M059J (cell line): ENCODE results near the gene UBAC2. TPM values are rescaled to one million over a fixed set of nuclear protein-coding genes. Genes with fewer than 3 reads are reported as not detected.

Experiments
- DNase-seq: peaks from one replicate; pipeline ENCODE4 v3.0.0-alpha.2; 2012; ENCODE audit warnings: low read depth
- total RNA-seq: library from RNA; depleted of rRNA; stranded (reverse); fragments of >200 nt; shearing (Covaris generic); gene quantifications from 2 replicates; pipeline ENCODE4 v1.2.3, GENCODE V29; 2014

UBAC2 gene
- total RNA-seq, 1 experiment from 2014 or later, result 61.5 TPM

DNA sequence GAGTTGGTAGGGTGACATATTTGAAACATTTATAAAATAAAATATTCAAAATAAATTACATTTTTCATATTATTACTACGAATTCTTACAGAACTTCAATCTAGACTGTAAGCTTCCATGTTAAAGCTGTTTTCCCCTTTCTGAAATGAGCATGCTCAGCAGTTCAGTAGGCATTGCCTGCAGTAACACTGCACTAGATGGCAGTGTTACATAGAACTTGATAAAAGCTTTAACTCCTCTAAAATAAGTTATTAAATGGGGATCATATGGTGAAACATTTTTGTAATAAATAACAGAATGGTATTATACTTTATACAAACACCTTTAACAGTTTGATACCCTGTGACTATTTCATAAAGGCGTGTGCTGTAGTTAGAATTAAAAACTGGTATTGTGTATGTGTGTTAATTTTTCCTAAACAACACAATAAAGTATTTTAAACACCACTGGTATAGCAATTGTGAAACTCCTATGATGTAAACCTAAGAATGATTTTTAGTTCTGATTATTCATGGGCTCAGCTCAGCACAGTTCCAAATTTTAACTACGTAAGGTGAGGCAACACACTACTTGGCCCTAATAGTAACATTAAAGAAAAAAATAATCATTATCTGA, 69.1 kb downstream of the UBAC2 start:
- peak; percentile 59 for DNase-seq

DNA sequence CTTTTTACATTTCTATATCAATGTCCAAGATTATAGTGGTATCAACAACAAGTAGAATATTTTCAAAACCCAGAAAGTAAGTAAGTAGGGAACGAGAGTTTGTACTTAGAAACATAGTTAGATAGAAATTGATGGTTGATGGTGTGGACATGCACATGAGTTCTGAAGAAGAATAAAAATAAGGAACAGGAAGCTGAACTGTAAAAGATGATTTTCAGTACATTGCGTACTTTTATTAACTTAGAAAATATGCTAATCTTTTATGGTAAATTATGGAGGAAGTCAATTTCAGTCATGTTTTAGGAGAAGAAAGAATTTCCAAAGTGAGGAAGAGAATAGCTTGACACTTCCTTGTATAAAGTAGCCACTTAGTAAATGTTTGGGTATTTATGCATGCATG, 69.9 kb downstream of the UBAC2 start:
- DNase-seq, result no peak

DNA sequence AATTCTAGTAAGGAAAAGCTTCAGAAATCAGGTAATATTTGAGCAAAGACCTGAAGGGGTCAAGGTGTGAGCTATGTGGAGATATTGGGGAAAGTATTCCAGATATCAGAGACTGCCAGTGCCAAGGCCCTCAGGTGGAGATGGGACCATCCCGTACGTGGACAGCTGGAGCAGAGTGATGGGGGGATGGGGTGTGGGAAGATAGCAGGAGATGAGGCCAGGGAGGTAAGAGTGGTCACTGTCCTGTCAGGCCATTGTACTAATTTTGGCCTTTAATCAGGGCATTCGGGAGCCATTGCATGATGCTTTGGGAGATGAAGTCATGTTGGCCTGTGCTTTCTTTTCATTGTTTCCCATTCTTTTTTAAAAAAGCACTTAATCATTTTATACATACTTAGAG, 70.6 kb downstream of the UBAC2 start:
- no peak for DNase-seq

DNA sequence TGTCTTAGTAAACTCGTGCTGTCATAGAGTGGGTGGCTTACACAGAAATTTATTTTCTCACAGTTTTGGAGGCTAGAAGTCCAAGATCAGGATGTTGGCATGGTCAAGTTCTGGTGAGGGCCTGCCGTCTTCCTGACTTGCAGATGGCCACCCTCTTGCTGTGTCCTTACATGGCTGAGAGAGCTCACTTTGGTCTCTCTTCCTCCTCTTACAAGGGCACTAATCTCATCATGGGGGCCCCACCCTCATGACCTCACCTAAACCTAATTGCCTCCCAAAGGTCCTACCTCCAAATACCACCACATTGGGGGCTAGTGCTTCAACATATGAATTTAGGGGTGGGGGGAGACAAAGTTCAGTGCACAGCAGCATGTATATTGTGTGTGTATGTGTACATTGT, 71.8 kb downstream of the UBAC2 start:
- DNase-seq, result no peak

DNA sequence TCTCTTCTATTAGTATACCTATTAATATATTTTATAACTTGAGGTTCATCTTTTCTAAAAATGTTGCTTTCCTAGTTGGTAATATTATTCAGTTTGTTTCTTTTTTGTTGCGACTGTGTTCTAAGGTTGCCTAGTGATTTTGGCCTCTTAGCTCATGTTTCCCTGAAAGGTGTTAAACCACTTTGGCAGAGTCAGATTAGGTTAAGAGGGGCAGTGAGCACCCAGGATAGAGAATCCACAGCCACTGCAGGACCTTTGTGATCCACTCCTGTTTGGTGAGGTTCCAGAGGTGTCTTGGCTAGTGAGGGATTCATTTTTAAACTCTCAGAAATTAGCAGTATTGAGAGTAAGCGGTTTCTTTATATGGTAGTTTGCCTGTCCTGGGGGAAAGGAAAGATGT, 72.5 kb downstream of the UBAC2 start:
- no peak for DNase-seq

DNA sequence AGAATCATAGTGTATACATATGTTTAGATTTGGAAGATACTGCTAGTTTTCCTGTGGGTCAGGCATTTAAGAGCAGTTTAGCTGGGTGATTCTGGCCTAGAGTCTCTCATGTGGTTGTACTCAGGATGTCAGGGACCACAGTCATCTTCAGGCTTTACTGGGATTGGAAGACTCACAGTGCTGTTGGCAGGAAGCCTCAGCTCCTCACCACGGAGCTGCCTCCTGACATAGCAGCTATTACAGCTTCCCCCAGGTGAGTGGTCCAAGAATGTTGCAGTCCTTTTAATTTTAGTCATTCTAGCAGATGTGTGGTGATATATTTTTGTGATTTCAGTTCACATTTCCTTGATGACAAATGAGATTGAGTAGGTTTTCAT, 74.4 kb downstream of the UBAC2 start:
- peak; percentile 77 for DNase-seq

DNA sequence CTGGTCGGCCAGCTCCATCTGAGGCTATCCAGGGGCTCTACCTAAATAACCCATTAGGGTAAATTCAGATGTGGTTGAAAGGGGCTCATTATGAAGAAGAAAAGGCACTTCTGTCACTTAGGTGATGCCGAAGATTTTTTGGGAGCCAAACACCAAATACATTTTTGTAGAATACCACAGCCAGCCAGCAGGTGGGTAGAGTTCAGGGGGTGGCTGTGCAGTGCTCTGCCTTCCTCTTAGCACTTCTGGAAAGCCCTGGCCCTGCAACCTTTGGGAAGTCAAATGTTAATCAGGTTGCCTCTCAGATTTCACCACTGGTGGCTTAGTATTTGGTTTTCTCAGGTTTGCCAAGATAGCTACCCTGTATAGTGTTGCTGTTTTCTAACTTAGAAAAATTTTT, 76.1 kb downstream of the UBAC2 start:
- DNase-seq, result no peak

DNA sequence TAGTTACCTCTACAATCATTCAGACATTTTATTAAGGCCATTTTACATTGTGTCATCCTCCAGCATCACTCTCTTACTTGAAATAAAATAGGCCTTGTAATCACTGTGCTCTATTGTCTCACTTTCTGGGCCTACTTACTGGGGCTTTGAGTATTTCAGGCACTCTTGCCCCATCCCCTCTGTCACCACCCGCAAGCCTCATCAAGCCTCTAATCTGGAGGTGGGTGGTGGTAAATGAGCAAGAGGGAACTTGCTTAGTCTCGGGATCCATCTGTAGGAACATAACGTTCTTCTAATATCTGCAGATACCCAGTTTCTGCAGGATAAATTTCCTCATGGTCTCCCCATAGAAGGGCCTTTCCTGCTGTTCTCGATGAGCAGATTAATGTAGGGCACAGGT, 77.0 kb downstream of the UBAC2 start:
- DNase-seq, result no peak

DNA sequence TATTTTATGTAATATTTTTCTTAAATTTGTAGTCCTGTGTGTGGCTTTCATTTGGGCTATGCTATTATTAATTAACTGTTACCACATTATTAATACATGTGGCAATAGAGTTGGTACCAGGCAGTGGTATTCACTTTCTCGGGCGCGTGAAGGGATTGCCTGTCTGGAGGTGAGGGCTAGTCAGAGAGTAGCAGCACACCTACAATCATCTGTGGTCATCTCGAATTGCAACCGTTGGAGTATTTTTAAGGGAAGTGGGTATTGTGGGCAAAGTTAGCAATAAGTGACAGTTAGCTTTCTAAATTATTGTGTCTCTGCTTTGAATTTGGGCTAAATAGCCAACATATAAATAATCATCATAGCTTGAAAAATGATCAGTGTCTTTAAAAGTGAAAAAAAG, 77.5 kb downstream of the UBAC2 start:
- no peak for DNase-seq

DNA sequence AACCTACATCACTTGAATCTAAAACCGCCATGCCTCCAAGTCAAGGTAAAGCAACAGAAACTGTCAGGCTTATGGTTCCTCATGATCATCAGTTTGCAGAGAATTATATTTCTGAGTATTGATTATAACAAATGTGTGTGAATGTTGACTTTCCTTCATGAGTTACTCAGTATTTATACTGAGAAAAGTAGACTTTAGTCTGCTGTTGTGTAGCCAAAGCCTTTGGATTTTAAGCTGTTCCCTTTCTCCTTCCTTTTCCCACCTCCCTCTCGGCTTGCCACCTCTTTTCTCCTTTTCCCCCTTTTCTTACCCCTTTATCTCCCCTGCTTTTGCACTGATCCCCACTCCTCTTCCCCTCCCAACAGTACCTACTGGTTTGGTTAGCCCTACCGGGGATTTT, 78.2 kb downstream of the UBAC2 start:
- DNase-seq, result no peak

DNA sequence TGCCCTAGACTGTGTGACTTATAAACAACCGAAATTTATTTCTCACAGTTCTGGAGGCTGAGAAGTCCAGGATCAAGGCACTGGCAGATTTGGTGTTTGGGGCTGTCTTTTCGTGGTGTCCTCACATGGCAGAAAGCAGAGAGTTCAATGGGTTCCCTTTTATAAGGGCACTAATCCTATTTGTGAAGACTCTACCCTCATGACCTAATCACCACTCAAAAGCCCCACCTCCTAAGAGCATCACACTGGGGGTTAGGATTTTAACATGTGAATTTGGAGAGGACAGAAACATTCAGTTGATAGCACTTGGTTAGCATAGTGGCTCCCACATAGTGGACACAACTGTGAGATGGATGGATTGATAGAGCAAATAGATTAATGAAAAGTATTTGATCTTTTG, 79.0 kb downstream of the UBAC2 start:
- DNase-seq, result no peak

DNA sequence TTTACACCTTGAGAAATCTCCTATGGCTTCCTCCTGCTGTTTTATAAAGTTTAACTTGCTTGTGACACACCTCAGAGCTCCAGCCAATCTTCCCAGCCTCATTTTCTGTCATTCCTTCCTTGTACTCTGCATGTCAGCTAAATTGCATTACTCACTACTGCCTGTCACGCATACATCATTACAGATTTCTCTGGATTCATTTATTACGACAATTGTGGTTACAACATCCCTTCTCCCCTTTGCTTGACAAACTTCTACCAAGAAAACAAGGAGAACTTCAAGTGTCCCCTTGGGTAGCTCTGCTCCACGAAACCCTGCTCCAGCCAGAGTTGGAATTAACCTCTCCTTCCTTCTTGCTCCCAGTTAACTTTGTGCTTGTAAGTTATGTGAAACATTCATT, 79.5 kb downstream of the UBAC2 start:
- peak; percentile 73 for DNase-seq

DNA sequence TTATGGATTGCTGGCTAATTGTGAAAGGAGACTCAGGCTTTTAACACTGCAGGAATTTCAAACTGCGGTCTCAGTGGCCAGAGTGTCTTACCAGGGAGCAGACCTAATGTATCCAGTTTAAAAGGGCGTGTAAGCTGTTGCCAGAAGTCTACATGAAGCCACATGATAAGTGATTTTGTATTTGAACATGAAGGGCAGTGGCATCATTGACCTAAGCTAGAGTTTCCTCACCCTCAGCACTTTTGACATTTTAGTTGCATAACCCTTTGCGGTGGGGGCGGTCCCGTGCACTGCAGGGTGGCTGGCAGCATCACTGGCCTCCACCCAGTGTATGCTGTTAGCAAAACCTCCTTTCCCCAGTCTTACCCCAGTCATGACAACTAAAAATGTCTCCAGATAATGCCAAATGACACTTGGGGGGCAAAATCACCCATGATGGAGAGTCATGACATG, 81.2 kb downstream of the UBAC2 start:
- DNase-seq, result no peak

DNA sequence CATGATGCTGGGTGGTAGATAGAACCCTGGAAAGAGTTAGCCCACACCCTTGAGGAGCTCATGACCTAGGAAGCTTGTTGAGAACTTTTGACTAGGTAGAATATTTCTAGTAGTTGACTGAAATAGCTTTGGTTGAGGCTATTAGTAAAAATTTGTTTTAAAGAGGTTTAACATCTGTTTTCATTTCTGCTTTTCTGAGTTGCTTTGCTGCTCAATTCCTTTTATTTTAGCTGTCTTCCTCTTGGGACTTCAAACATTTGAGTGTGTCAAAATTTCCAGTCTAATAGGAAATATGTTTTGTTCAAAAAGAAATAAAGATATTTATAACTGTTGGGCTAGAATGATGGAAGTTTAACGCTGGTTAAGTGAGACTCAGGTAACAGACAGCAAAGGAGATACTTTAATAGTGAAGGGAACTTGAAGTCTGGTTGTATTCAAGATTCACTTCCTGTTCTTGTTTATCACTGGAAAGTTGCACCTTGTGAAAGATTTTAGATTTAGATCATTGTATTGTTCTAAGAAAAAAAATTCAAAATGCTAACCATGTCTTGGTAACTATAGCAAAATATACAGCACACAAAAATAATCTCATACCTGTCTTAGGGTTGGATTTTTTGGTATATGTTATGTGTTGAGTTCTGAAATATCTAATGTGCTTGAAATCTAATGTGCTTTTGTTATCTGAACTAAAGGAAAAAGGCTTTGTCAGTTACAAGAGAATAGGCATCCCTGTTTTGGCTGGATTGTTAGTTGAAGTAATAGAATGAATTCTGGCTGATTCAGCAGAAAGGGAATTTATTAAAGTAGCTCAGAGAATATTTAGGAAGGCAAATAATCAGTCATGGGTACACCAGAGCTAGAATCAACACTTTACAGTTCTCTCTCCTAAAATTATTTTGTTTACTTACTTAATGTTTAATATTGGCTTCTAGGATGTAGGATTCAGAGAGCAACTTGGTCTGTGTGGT, 81.9 kb downstream of the UBAC2 start:
- no peak for DNase-seq

DNA sequence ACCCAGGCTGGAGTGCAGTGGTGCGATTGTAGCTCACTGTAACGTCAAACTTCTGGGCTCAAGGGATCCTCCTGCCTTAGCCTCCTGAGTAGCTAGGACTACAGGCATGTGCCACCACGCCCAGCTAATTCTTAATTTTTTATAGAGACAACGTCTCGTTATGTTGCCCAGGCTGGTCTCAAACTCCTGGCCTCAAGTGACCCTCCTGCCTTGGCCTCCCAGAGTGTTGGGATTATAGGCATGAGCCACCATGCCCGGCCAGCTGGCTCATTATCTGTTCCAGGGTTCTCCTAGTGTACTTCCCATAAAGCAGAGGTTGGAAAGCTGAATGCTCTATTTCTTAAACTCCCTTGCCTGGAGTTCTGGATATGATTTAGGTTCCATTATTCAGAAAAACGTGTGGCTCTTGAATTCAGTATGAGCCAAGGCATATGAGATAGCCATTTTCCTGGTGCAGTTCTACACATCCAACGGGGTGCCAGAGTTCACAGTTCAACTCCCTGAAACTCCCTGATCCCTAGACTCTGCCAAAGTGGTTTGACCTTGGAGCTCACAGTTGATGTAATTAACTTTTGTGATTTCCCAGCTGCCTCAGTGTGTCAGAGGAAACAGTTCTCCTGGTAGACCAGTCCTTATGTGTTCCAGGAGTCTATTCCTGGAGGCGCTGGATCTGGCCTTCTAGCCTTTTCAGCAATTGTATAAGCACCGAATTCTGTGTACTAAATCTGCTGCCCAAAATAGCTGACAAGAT, 85.0 kb downstream of the UBAC2 start:
- DNase-seq, result no peak

DNA sequence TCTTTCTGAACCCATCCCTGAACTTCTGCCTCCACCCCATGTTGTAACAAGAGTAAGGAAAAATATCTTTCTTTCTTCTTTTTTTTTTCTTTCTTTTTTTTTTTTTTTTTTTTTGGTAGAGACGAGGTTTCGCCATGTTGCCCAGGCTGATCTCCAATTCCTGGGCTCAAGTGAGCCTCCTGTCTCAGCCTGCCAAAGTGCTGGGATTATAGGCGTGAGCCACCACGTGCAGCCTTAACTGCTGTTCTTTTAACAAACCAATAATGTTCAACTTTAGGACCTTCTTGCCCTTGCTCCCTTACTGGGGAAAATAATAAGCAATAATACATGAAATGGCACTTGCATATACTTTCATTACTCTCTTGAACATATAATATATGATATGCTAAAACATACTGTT, 86.9 kb downstream of the UBAC2 start:
- no peak for DNase-seq

DNA sequence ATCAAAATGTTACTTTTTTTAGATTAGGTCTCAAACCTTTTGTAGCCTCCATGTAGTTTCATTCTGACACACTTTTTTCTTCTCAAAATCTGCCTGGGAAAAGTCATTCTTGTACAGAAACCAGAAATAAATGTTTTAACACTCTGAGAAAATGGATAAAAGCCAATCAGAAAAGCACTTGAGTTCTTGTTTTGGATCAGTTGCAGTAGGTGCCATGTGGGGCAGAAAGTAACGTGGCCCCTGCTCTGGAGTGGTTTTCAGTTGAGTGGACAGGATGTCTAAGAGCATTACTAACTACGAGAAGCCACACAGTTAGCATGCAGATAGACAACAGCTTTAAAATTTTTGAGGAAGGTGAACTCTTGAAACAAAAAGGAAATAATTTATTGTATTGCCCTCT, 87.4 kb downstream of the UBAC2 start:
- DNase-seq, result no peak

DNA sequence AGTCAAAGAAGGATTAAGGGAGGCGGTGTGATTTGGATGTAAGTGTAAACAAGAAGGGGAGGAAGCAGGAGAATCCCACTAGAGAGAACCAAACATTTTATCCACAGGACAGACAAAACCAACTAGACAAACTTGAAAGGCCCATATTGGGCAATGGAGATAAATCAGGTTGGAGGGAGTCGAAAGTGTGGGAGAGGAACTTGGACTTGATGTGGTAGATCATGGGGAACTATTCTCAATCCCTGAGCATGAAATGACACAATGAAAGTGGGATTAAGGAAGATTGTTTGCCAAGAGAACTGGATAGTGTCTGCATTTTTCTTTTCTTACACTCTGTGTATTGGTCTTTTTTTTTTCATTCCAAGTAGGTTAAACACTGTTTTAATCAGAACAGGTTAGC, 88.6 kb downstream of the UBAC2 start:
- DNase-seq, result no peak

DNA sequence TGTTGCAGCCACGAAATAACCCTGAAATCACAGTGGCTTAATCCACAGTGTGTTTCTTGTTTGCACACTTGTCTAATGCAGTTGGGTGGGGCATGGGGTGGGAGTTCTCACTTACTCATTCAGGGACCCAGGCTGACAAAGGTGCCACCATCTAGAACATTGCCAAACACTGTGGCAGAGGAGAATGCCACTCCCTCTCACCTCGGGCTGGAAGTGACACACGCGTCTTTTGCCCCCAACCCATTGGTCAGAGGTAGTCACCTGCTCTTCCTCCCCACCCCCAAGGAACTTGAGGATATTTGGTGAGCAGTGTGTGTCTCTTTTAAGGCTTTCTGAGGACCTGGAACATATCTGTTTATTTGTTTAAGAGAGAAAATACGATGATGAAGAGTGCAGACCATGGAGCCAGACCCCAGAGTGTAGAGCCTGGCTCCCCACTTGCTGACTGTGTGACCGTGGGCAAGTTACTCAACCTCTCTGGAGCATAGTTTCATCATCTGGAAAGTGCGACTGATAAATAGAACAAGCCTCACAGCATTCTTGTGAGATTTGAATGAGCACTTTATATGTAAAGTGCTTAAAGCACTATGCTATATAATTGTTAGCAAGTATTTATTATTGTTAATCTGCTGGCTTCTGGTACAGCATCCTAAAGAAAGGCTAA, 89.2 kb downstream of the UBAC2 start:
- no peak for DNase-seq

DNA sequence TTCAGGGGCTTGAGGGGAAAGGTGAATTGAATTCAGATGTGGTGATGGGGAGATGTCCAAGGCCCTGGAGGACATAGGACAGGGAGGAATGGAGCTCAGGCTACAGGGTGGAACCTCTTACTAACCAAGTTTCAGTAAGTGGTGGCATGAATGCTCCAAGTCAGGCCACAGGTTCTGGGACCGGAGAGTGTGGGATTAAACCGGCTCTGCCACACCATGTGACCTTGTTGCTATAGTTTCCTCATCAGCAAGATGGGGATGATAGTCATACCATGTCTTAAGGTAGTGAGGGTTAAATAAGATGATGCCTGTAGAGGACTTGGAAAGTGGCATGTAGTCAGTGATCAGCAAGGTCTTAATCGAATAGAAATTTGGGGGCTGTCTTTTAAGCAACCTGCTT, 90.2 kb downstream of the UBAC2 start:
- DNase-seq, result no peak

DNA sequence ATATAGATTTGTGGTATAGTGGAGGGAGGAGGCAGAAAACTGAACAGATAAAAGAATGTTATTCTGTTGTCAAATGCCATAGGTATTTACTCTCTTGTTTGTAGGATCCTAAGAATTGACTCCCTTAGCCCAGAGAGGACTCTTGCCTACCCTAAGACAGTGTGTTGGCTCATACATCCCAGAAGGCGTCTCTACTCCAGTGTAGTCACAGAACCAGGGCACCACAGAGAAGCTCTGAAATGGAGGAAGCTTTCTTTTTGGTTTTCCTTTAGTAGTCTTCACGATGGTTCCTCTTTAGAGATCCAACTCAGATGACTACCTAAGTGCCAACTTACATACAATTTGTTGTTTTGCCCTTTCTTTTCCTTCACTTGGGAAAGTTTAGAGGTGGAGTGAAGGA, 92.5 kb downstream of the UBAC2 start:
- no peak for DNase-seq

DNA sequence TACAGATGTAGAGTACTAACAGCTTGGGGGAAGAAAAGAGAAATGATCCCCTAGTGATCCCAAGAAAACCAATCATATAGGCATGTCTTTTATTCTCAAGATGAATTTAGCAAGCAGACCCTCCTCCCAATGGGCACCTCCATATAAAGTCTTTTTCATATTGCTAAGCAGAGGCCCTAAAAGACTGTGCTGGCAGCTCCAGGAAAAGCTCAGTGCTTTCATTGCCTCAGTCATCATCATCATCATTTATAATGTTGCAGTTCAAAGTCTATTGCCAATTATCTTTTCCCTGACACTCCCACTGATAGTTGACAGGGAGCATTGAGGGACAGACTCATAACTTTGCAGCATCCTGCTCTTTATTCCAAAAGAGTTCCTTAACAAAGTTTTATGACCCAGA, 93.5 kb downstream of the UBAC2 start:
- DNase-seq, result no peak
